ENCODE results near the gene CCDC32.

Gene CCDC32

GRCh38 chr15:40523611-40524010 is 41.2 kb downstream of the CCDC32 start:
- no peak overlapping the region for H2AFZ ChIP-seq (ENCODE audit: insufficient read depth, low read length, poor library complexity)
- DNase-seq, result no peak
- no peak overlapping the region for H3K23ac ChIP-seq (ENCODE audit: low read length)
- H2BK12ac ChIP-seq (ENCODE audit: low read length), result no peak overlapping the region
- H3K18ac ChIP-seq (ENCODE audit: low read length), result no peak overlapping the region
- H2BK5ac ChIP-seq (ENCODE audit: low read depth, low read length, poor library complexity), result no peak overlapping the region
- H3K4me1 ChIP-seq (ENCODE audit: control insufficient read depth in 1 of 2, insufficient read depth in 2 of 2, low read length in 2 of 2), result no peaks in the 10 kb centered on the region
- H4K8ac ChIP-seq (ENCODE audit: low read depth, low read length), result no peak overlapping the region
- no peak overlapping the region for H2BK120ac ChIP-seq (ENCODE audit: insufficient read depth, low read length, poor library complexity)
- no peaks in the 10 kb centered on the region for H3K79me1 ChIP-seq (ENCODE audit: low read length)
- no peak overlapping the region for H4K12ac ChIP-seq (ENCODE audit: low read depth, low read length)
- H3K4me2 ChIP-seq (ENCODE audit: low read length), result no peak overlapping the region
- no peak overlapping the region for H2AK5ac ChIP-seq (ENCODE audit: low read length)
- H3K9ac ChIP-seq (ENCODE audit: low read length), result no peak overlapping the region
- no peaks in the 10 kb centered on the region for H3K27me3 ChIP-seq (ENCODE audit: insufficient read depth, low read length)
- no peaks in the 10 kb centered on the region for H3K79me2 ChIP-seq (ENCODE audit: control insufficient read depth, insufficient read depth, low read length, poor library complexity)
- H3K14ac ChIP-seq (ENCODE audit: low read length), result no peak overlapping the region
- no peaks in the 10 kb centered on the region for H3K36me3 ChIP-seq (ENCODE audit: control insufficient read depth in 1 of 2, insufficient read depth in 2 of 2, low read length in 2 of 2)
- no peak overlapping the region for H3K27ac ChIP-seq (ENCODE audit: low read depth, low read length)
- no peak overlapping the region for H4K91ac ChIP-seq (ENCODE audit: low read depth, low read length)
- H3K4me3 ChIP-seq (ENCODE audit: low read depth, low read length), result no peak overlapping the region
- no peaks in the 10 kb centered on the region for H3K9me3 ChIP-seq (ENCODE audit: insufficient read depth, low read depth, low read length)
- no peak overlapping the region for H3K4ac ChIP-seq (ENCODE audit: low read depth, low read length)

GRCh38 chr15:40516322-40516721 is 48.5 kb downstream of the CCDC32 start:
- H3K79me2 ChIP-seq (ENCODE audit: control insufficient read depth, insufficient read depth, low read length, poor library complexity), result no peaks in the 10 kb centered on the region
- no peak overlapping the region for H4K91ac ChIP-seq (ENCODE audit: low read depth, low read length)
- no peak overlapping the region for H3K23ac ChIP-seq (ENCODE audit: low read length)
- WGBS (ENCODE audit: extremely low coverage, insufficient coverage, insufficient read length), result no CpG with 5 or more reads among the region's 2 CpGs
- no peak overlapping the region for H3K18ac ChIP-seq (ENCODE audit: low read length)
- H3K27ac ChIP-seq (ENCODE audit: low read depth, low read length), result no peak overlapping the region
- no peaks in the 10 kb centered on the region for H3K79me1 ChIP-seq (ENCODE audit: low read length)
- H2BK5ac ChIP-seq (ENCODE audit: low read depth, low read length, poor library complexity), result no peak overlapping the region
- H2AK5ac ChIP-seq (ENCODE audit: low read length), result no peak overlapping the region
- no peak overlapping the region for H3K14ac ChIP-seq (ENCODE audit: low read length)
- no peaks in the 10 kb centered on the region for H3K9me3 ChIP-seq (ENCODE audit: insufficient read depth, low read depth, low read length)
- H2AFZ ChIP-seq (ENCODE audit: insufficient read depth, low read length, poor library complexity), result no peak overlapping the region
- DNase-seq, result no peak
- no peak overlapping the region for H2BK120ac ChIP-seq (ENCODE audit: insufficient read depth, low read length, poor library complexity)
- H3K9ac ChIP-seq (ENCODE audit: low read length), result no peak overlapping the region
- no peak overlapping the region for H2BK12ac ChIP-seq (ENCODE audit: low read length)
- no peak overlapping the region for H3K4ac ChIP-seq (ENCODE audit: low read depth, low read length)
- no peak overlapping the region for H3K4me2 ChIP-seq (ENCODE audit: low read length)
- no peak overlapping the region for H3K4me3 ChIP-seq (ENCODE audit: low read depth, low read length)
- peaks cover 2 to 7% of the 10 kb centered on the region in 2 experiments for H3K4me1 ChIP-seq (ENCODE audit: control insufficient read depth in 1 of 2, insufficient read depth in 2 of 2, low read length in 2 of 2)
- no peak overlapping the region for H4K8ac ChIP-seq (ENCODE audit: low read depth, low read length)
- H4K12ac ChIP-seq (ENCODE audit: low read depth, low read length), result no peak overlapping the region
- H3K36me3 ChIP-seq (ENCODE audit: control insufficient read depth in 1 of 2, insufficient read depth in 2 of 2, low read length in 2 of 2), result no peaks in the 10 kb centered on the region
- peaks cover 1% of the 10 kb centered on the region for H3K27me3 ChIP-seq (ENCODE audit: insufficient read depth, low read length)

- Histone ChIP-seq H3K23ac (ENCODE audit: low read length) (no peak overlapping the region), H3K27ac (ENCODE audit: low read depth, low read length) (no peak overlapping the region), H3K14ac (ENCODE audit: low read length) (no peak overlapping the region), H3K79me1 (ENCODE audit: low read length) (no peaks in the 10 kb centered on the region), H2BK120ac (ENCODE audit: insufficient read depth, low read length, poor library complexity) (no peak overlapping the region), H3K36me3 (ENCODE audit: control insufficient read depth in 1 of 2, insufficient read depth in 2 of 2, low read length in 2 of 2) (no peaks in the 10 kb centered on the region), H2BK5ac (ENCODE audit: low read depth, low read length, poor library complexity) (no peak overlapping the region), H3K4me1 (ENCODE audit: control insufficient read depth in 1 of 2, insufficient read depth in 2 of 2, low read length in 2 of 2) (peaks cover 6 to 11% of the 10 kb centered on the region in 2 experiments), H3K9ac (ENCODE audit: low read length) (no peak overlapping the region), H2AFZ (ENCODE audit: insufficient read depth, low read length, poor library complexity) (no peak overlapping the region), H4K91ac (ENCODE audit: low read depth, low read length) (no peak overlapping the region), H3K18ac (ENCODE audit: low read length) (no peak overlapping the region), H3K4me2 (ENCODE audit: low read length) (no peak overlapping the region), H3K4ac (ENCODE audit: low read depth, low read length) (no peak overlapping the region), H3K4me3 (ENCODE audit: low read depth, low read length) (no peak overlapping the region), H4K8ac (ENCODE audit: low read depth, low read length) (no peak overlapping the region), H3K79me2 (ENCODE audit: control insufficient read depth, insufficient read depth, low read length, poor library complexity) (no peaks in the 10 kb centered on the region), H2AK5ac (ENCODE audit: low read length) (no peak overlapping the region), H4K12ac (ENCODE audit: low read depth, low read length) (no peak overlapping the region), H2BK12ac (ENCODE audit: low read length) (no peak overlapping the region), H3K9me3 (ENCODE audit: insufficient read depth, low read depth, low read length) (no peaks in the 10 kb centered on the region), H3K27me3 (ENCODE audit: insufficient read depth, low read length) (peaks cover 12% of the 10 kb centered on the region)
- WGBS (ENCODE audit: extremely low coverage, insufficient coverage, insufficient read length), result no CpG with 5 or more reads among the region's 5 CpGs
- DNase-seq, result no peak
Measured at GRCh38 chr15:40513609-40514008, 51.2 kb downstream of the CCDC32 start.

- H3K18ac ChIP-seq (ENCODE audit: low read length), result no peak overlapping the region
- no peak overlapping the region for H2BK12ac ChIP-seq (ENCODE audit: low read length)
- H3K27me3 ChIP-seq (ENCODE audit: insufficient read depth, low read length), result peaks cover 12% of the 10 kb centered on the region
- no peak overlapping the region for H3K27ac ChIP-seq (ENCODE audit: low read depth, low read length)
- no peaks in the 10 kb centered on the region for H3K79me2 ChIP-seq (ENCODE audit: control insufficient read depth, insufficient read depth, low read length, poor library complexity)
- H3K36me3 ChIP-seq (ENCODE audit: control insufficient read depth in 1 of 2, insufficient read depth in 2 of 2, low read length in 2 of 2), result no peaks in the 10 kb centered on the region
- no peak overlapping the region for H4K91ac ChIP-seq (ENCODE audit: low read depth, low read length)
- H3K4me2 ChIP-seq (ENCODE audit: low read length), result no peak overlapping the region
- no peaks in the 10 kb centered on the region for H3K79me1 ChIP-seq (ENCODE audit: low read length)
- no peak overlapping the region for H3K9ac ChIP-seq (ENCODE audit: low read length)
- H2AK5ac ChIP-seq (ENCODE audit: low read length), result no peak overlapping the region
- peaks cover 6 to 11% of the 10 kb centered on the region in 2 experiments for H3K4me1 ChIP-seq (ENCODE audit: control insufficient read depth in 1 of 2, insufficient read depth in 2 of 2, low read length in 2 of 2)
- no peak overlapping the region for H3K23ac ChIP-seq (ENCODE audit: low read length)
- no peaks in the 10 kb centered on the region for H3K9me3 ChIP-seq (ENCODE audit: insufficient read depth, low read depth, low read length)
- no peak overlapping the region for H2AFZ ChIP-seq (ENCODE audit: insufficient read depth, low read length, poor library complexity)
- H2BK5ac ChIP-seq (ENCODE audit: low read depth, low read length, poor library complexity), result no peak overlapping the region
- H3K14ac ChIP-seq (ENCODE audit: low read length), result no peak overlapping the region
- H4K8ac ChIP-seq (ENCODE audit: low read depth, low read length), result no peak overlapping the region
- no peak for DNase-seq
- no peak overlapping the region for H3K4me3 ChIP-seq (ENCODE audit: low read depth, low read length)
- H4K12ac ChIP-seq (ENCODE audit: low read depth, low read length), result no peak overlapping the region
- H3K4ac ChIP-seq (ENCODE audit: low read depth, low read length), result no peak overlapping the region
- H2BK120ac ChIP-seq (ENCODE audit: insufficient read depth, low read length, poor library complexity), result no peak overlapping the region
- WGBS (ENCODE audit: extremely low coverage, insufficient coverage, insufficient read length), result no CpG with 5 or more reads among the region's 2 CpGs
Measured at GRCh38 chr15:40512440-40512839, 52.4 kb downstream of the CCDC32 start.

Measured in trophoblast cell (in vitro differentiated cells and primary cell).